ENCODE results near the gene HNF1A. TPM values are rescaled to one million over a fixed set of nuclear protein-coding genes. Genes with fewer than 3 reads are reported as not detected.

Gene HNF1A
- total and polyA plus RNA-seq, 2 donors (not counting 3 experiments of a cell fraction or from before 2014, with no cell fraction given), result not detected

- DNase-seq (ENCODE audit: low read depth, low spot score), result no peak
- BruUV-seq (replicated peaks), result no TSS peak
- Histone ChIP-seq H3K9me3 (replicated peaks; ENCODE audit: control insufficient read depth, insufficient read depth, low read length) (no peaks in the 10 kb centered on the region), H4K20me1 (replicated peaks; ENCODE audit: control insufficient read depth, extremely low read depth, insufficient read depth, low read length) (no peaks in the 10 kb centered on the region), H3K4me3 (replicated peaks in 1 of 3; ENCODE audit: insufficient read depth in 1 of 3, low read depth in 1 of 3, low read length in 3 of 3) (no peak overlapping the region), H2AFZ (ENCODE audit: low read depth, low read length) (no peak overlapping the region), H3K27ac (ENCODE audit: insufficient read depth, low read depth, low read length) (no peak overlapping the region), H3K27me3 (ENCODE audit: control insufficient read depth in 2 of 2, insufficient read depth in 2 of 2, low read length in 2 of 2) (no peaks in the 10 kb centered on the region), H3K9ac (replicated peaks; ENCODE audit: extremely low read depth, insufficient read depth, low read length) (no peak overlapping the region), H3K4me2 (ENCODE audit: insufficient read depth, low read length) (no peak overlapping the region), H3K9me1 (replicated peaks; ENCODE audit: control insufficient read depth, extremely low read depth, insufficient read depth, low read length) (no peaks in the 10 kb centered on the region), H3K36me3 (ENCODE audit: control insufficient read depth in 2 of 2, extremely low read depth in 1 of 2, insufficient read depth in 2 of 2, low read length in 2 of 2) (no peaks in the 10 kb centered on the region), H3K79me2 (ENCODE audit: control insufficient read depth, insufficient read depth, low read length) (no peaks in the 10 kb centered on the region), H3K4me1 (ENCODE audit: control insufficient read depth, extremely low read depth, insufficient read depth, low read length) (no peaks in the 10 kb centered on the region)
- TF ChIP-seq MYC (IDR thresholded peaks at IDR 0.05; ENCODE audit: low read depth, low read length) (no peak), FOS (IDR thresholded peaks at IDR 0.05; ENCODE audit: borderline replicate concordance, insufficient read depth, low read length) (no peak), JUN (IDR thresholded peaks at IDR 0.05; ENCODE audit: borderline replicate concordance, insufficient read depth, insufficient read length, low read depth) (no peak)
- FAIRE-seq, result no peak
- dilution Hi-C loops (cut with MboI; ENCODE audit: extremely low pct_ligation_motif_present, low sequenced_read_pairs), result no loop called here
- intact Hi-C loops (cut with micrococcal nuclease), result no loop called here
- ChIA-PET POLR2A (no interaction called here), CTCF (interaction anchor here (1.3 kb wide), 1 partner anchor 7 kb away, joined by 5 read pairs; no protein-coding TSS in a partner anchor)
Observed at GRCh38 chr12:120964298-120964697, 14.0 kb upstream of the HNF1A start.

DNA sequence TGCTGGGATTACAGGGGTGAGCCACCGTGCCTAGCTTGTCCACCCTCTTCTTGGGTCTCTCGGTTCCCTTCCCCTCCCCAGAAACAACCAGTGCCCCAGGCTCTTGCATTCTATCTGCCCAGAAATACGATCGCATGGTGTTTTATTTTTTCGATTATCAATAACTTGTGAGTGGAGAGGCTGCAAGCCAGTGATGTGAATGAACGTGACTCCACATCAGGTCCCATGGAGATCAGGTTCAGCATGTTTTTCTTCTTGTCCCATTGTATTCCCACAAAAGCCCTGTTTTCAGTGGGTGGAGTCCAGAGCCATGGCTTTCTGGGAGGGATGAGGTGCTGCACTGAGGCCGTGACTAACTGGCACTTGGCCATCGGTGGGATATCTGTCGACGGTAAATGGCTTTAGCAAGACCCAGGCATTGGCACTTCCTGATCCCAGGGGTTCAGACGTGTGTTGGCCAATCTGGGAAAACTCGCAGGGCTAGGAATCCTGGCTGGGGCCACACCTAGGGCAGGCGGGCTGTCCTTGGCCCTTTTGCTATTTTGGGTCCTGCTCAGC lies 12.7 kb upstream of the HNF1A start:
- dilution Hi-C loops (cut with MboI; ENCODE audit: extremely low pct_ligation_motif_present, low sequenced_read_pairs), result no loop called here
- Histone ChIP-seq H3K9me3 (replicated peaks; ENCODE audit: control insufficient read depth, insufficient read depth, low read length) (no peaks in the 10 kb centered on the region), H3K27ac (ENCODE audit: insufficient read depth, low read depth, low read length) (no peak overlapping the region), H3K4me3 (replicated peaks in 1 of 3; ENCODE audit: insufficient read depth in 1 of 3, low read depth in 1 of 3, low read length in 3 of 3) (no peak overlapping the region), H3K4me1 (ENCODE audit: control insufficient read depth, extremely low read depth, insufficient read depth, low read length) (no peaks in the 10 kb centered on the region), H3K79me2 (ENCODE audit: control insufficient read depth, insufficient read depth, low read length) (no peaks in the 10 kb centered on the region), H3K4me2 (ENCODE audit: insufficient read depth, low read length) (no peak overlapping the region), H3K9ac (replicated peaks; ENCODE audit: extremely low read depth, insufficient read depth, low read length) (no peak overlapping the region), H3K9me1 (replicated peaks; ENCODE audit: control insufficient read depth, extremely low read depth, insufficient read depth, low read length) (no peaks in the 10 kb centered on the region), H2AFZ (ENCODE audit: low read depth, low read length) (no peak overlapping the region), H4K20me1 (replicated peaks; ENCODE audit: control insufficient read depth, extremely low read depth, insufficient read depth, low read length) (no peaks in the 10 kb centered on the region), H3K36me3 (ENCODE audit: control insufficient read depth in 2 of 2, extremely low read depth in 1 of 2, insufficient read depth in 2 of 2, low read length in 2 of 2) (no peaks in the 10 kb centered on the region), H3K27me3 (ENCODE audit: control insufficient read depth in 2 of 2, insufficient read depth in 2 of 2, low read length in 2 of 2) (no peaks in the 10 kb centered on the region)
- CTCF ChIA-PET, result interaction anchor here (1.2 kb wide), 1 partner anchor 22 kb away, joined by 3 read pairs; no protein-coding TSS in a partner anchor
- no peak for TF ChIP-seq EZH2 (IDR thresholded peaks at IDR 0.05; ENCODE audit: borderline replicate concordance, low read depth, low read length, severe bottlenecking)
- TF ChIP-seq JUN (IDR thresholded peaks at IDR 0.05; ENCODE audit: borderline replicate concordance, insufficient read depth, insufficient read length, low read depth), result no peak
- POLR2A ChIA-PET, result no interaction called here
- intact Hi-C loops (cut with micrococcal nuclease), result no loop called here
- BruUV-seq (replicated peaks), result no TSS peak
- FAIRE-seq, result no peak
- DNase-seq (ENCODE audit: low read depth, low spot score), result no peak

Data from endothelial cell of umbilical vein (primary cell).